Globus pallidus (tissue), 1 donor: ENCODE results near the gene SCN9A.
"Not testable (repeated sequence)": the region's sequence is repeated elsewhere in the genome, so short reads cannot be mapped to it uniquely, and the experiment has no call there.

ENCODE experiments used
- DNase-seq: peaks from one replicate; pipeline ENCODE4 v3.0.0-alpha.2; 2015; ENCODE audit warnings: low spot score

Gene SCN9A

GRCh38 chr2:166375195-166375735 lies 479 bp downstream of the SCN9A start:
- no peak for DNase-seq

GRCh38 chr2:166373951-166374350 lies 1.8 kb downstream of the SCN9A start:
- DNase-seq, result no peak

GRCh38 chr2:166373539-166373938 lies 2.2 kb downstream of the SCN9A start:
- no peak for DNase-seq

GRCh38 chr2:166373105-166373504 lies 2.6 kb downstream of the SCN9A start:
- no peak for DNase-seq

GRCh38 chr2:166372046-166372445 lies 3.7 kb downstream of the SCN9A start:
- DNase-seq, result no peak

GRCh38 chr2:166365803-166366420 lies 9.8 kb downstream of the SCN9A start:
- no peak for DNase-seq

- DNase-seq, result no peak
Observed at GRCh38 chr2:166365239-166365638, 10.5 kb downstream of the SCN9A start.

- no peak for DNase-seq
Observed at GRCh38 chr2:166364476-166365161, 11.1 kb downstream of the SCN9A start.

- no peak for DNase-seq
Observed at GRCh38 chr2:166361351-166362153, 14.2 kb downstream of the SCN9A start.

GRCh38 chr2:166360906-166361305 lies 14.8 kb downstream of the SCN9A start:
- no peak for DNase-seq

- no peak for DNase-seq
Observed at GRCh38 chr2:166360426-166360825, 15.3 kb downstream of the SCN9A start.

GRCh38 chr2:166357950-166358321 lies 17.8 kb downstream of the SCN9A start:
- DNase-seq, result not testable (repeated sequence)

- no peak for DNase-seq
Observed at GRCh38 chr2:166357068-166357949, 18.4 kb downstream of the SCN9A start.

- DNase-seq, result no peak
Observed at GRCh38 chr2:166351319-166351718, 24.4 kb downstream of the SCN9A start.

GRCh38 chr2:166350525-166350924 lies 25.2 kb downstream of the SCN9A start:
- no peak for DNase-seq

GRCh38 chr2:166344286-166345113 lies 31.2 kb downstream of the SCN9A start:
- DNase-seq, result peak; percentile 15

- no peak for DNase-seq
Observed at GRCh38 chr2:166343467-166343866, 32.3 kb downstream of the SCN9A start.

- DNase-seq, result no peak
Observed at GRCh38 chr2:166341426-166341825, 34.3 kb downstream of the SCN9A start.

- DNase-seq, result no peak
Observed at GRCh38 chr2:166338831-166339339, 36.9 kb downstream of the SCN9A start.

- no peak for DNase-seq
Observed at GRCh38 chr2:166337932-166338331, 37.8 kb downstream of the SCN9A start.

GRCh38 chr2:166335284-166335683 lies 40.5 kb downstream of the SCN9A start:
- no peak for DNase-seq
